ENCODE measurements around the gene STIP1.
"Not testable (repeated sequence)": the region's sequence is repeated elsewhere in the genome, so short reads cannot be mapped to it uniquely, and the experiment has no call there.

STIP1 gene

DNA sequence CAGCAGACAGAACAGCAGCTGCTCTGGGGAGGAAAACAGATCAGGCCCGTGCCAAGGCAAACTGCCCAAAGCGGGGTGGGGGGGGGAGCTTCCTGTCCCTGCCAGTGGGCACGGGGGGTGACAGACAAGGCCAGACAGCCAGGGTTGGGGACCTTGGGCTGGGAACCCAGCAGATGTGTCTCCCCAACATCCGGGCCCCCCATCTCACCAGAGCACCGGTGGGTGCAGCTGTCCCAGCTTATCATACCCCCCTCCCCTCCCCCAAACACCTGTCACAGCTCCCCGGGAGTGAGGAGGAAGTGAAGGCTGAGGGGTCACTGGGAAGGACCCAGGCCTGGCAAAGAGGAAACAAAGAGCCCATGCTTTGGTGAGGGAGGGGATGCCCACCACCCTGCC lies 59.4 kb downstream of the STIP1 start:
- Histone ChIP-seq H3K4me3 (IDR thresholded peaks at IDR 0.05; ENCODE audit: insufficient read depth, low read depth, low read length) (no peak overlapping the region), H3K27ac (peak overlapping the region; percentile 66), H3K9ac (peak overlapping the region; percentile 81), H2AFZ (ENCODE audit: low read depth) (no peak overlapping the region), H3K36me3 (ENCODE audit: insufficient read depth) (peaks cover 4% of the 10 kb centered on the region; the same call in 1 of the 2 replicates), H4K20me1 (ENCODE audit: insufficient read depth) (no peaks in the 10 kb centered on the region), H3K79me2 (ENCODE audit: insufficient read depth, low read depth) (peaks cover 31% of the 10 kb centered on the region), H3K27me3 (ENCODE audit: insufficient read depth, low read depth) (no peaks in the 10 kb centered on the region), H3K4me2 (peak overlapping the region; percentile 73), H3K4me1 (ENCODE audit: low read depth, poor library complexity, severe bottlenecking) (peaks cover 22% of the 10 kb centered on the region)
- TF ChIP-seq, protein P1, sequence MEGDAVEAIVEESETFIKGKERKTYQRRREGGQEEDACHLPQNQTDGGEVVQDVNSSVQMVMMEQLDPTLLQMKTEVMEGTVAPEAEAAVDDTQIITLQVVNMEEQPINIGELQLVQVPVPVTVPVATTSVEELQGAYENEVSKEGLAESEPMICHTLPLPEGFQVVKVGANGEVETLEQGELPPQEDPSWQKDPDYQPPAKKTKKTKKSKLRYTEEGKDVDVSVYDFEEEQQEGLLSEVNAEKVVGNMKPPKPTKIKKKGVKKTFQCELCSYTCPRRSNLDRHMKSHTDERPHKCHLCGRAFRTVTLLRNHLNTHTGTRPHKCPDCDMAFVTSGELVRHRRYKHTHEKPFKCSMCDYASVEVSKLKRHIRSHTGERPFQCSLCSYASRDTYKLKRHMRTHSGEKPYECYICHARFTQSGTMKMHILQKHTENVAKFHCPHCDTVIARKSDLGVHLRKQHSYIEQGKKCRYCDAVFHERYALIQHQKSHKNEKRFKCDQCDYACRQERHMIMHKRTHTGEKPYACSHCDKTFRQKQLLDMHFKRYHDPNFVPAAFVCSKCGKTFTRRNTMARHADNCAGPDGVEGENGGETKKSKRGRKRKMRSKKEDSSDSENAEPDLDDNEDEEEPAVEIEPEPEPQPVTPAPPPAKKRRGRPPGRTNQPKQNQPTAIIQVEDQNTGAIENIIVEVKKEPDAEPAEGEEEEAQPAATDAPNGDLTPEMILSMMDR (conservative IDR thresholded peaks at IDR 0.05; ENCODE audit: low read depth, low read length), result no peak

DNA sequence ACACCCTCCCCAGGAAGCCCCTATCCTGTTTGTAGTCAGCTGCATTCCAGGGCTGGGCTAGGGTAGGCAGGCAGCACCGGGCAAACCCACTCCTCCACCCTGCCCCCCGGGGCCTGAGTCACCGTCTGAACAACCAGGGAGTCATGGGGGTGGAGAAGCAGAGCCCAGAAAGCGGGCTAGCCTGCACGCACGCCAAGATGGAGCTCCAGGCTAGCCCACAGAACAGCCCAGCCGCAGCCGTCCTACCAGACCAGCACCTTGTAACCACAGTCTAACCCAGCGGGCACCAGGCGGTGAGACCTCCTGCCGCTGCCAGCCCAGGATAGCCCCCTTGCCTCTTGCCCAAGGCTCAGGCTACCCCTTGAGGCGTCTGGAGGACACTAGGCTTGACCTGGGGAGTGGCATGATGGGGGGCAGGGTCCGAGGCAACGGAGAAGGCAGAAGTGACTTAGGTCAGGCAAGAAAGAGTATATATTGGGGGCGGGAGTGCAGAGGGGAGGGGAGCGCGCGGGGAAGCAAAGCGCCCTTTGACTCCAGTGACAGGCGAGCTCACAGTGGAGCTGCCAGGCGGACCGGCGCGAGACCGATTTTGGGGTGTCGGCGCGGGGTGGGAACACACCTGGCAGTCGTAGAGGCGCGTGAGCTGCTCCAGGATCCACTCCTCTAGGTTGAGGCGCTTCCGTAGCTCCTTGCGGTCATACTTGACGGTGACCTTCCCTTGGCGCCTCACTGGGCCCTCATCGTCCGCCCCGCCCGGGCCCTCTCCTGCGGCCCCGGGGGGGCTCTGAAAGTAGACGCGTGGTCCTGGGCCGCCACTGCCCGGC lies 60.0 kb downstream of the STIP1 start:
- H3K27ac ChIP-seq, result peak overlapping the region; percentile 66
- no peaks in the 10 kb centered on the region for H4K20me1 ChIP-seq (ENCODE audit: insufficient read depth)
- peak overlapping the region; percentile 81 for H3K9ac ChIP-seq
- no peak overlapping the region for H3K4me3 ChIP-seq (IDR thresholded peaks at IDR 0.05; ENCODE audit: insufficient read depth, low read depth, low read length)
- H3K4me1 ChIP-seq (ENCODE audit: low read depth, poor library complexity, severe bottlenecking), result peaks cover 21% of the 10 kb centered on the region
- peaks cover 4% of the 10 kb centered on the region; the same call in 1 of the 2 replicates for H3K36me3 ChIP-seq (ENCODE audit: insufficient read depth)
- no peaks in the 10 kb centered on the region for H3K27me3 ChIP-seq (ENCODE audit: insufficient read depth, low read depth)
- peaks cover 31% of the 10 kb centered on the region for H3K79me2 ChIP-seq (ENCODE audit: insufficient read depth, low read depth)
- H3K4me2 ChIP-seq, result peak overlapping the region; percentile 73
- TF ChIP-seq, protein P1 (conservative IDR thresholded peaks at IDR 0.05; ENCODE audit: low read depth, low read length), result no peak
- H2AFZ ChIP-seq (ENCODE audit: low read depth), result no peak overlapping the region

DNA sequence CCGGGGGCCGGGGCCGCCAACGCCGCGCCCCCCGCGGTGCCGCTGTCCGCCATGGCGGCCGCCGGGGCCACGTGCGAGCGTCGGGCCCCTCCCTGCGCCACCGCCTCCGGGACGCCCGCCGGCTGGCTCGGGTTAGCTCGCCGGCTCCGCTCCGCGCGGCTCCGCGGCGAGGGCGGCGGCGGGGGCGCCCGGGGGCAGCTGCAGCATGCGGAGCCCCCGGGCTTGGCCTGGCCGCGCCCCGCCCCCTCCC lies 60.6 kb downstream of the STIP1 start:
- peak overlapping the region; percentile 81 for H3K9ac ChIP-seq
- H3K27ac ChIP-seq, result peak overlapping the region; percentile 66
- H3K27me3 ChIP-seq (ENCODE audit: insufficient read depth, low read depth); H3K4me2 ChIP-seq; H4K20me1 ChIP-seq (ENCODE audit: insufficient read depth); H3K4me3 ChIP-seq (IDR thresholded peaks at IDR 0.05; ENCODE audit: insufficient read depth, low read depth, low read length); H3K36me3 ChIP-seq (ENCODE audit: insufficient read depth); H2AFZ ChIP-seq (ENCODE audit: low read depth): not testable (repeated sequence)
- H3K79me2 ChIP-seq (ENCODE audit: insufficient read depth, low read depth), result peaks cover 31% of the 10 kb centered on the region
- peaks cover 21% of the 10 kb centered on the region for H3K4me1 ChIP-seq (ENCODE audit: low read depth, poor library complexity, severe bottlenecking)

DNA sequence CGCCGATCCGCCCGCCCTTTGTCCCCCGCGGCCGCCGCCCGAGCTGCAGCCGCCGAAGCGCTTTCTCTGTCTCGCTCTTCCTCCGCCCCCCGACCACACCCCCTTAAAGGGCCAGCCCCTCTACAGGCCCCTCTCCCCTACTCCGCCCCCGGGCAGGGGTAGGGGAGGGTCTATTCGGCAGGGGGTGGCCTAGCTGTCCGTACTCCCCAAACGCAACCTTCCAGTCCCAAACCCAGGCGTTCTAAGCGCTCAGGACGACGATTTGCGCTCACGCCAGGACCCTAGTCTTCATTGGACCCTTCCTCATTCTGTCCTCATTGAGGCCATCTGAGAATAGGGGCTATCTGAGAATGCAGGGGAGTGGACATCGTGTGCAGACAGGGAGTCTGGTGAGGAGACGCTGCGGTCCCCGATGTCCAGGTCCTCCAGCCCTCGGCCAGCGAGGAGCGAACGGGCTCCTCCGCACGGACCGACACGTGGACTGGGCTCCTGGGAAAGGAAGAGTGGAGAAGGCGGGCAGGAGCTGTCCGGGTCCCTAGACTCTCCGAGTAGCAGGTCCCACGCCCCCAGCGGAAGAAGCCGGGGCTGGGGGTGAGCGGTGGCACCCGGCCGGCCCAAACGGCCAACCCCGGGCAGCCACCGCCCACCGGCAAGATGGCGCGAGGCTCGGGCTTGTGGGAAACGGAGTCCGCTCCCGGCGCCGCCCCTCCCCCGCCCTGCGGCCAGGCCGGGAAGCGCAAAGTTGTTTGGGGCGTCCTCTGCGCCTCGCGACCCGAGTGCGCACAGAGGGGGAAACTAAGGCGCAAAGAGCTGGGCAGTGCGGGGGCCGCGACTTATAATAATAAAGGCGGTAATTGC lies 61.1 kb downstream of the STIP1 start, which contains the start of gene PPP1R14B:
Gene PPP1R14B (minus strand): TSS at position 73 of the 858 bp plus-strand sequence. CDS start 270 bp downstream, outside the sequence.
- H3K4me2 ChIP-seq, result peak within 1 kb of the TSS; percentile 100
- peaks cover 26% of the 10 kb centered on the region for H3K79me2 ChIP-seq (ENCODE audit: insufficient read depth, low read depth)
- H3K27ac ChIP-seq, result peak within 1 kb of the TSS; percentile 68
- no peaks in the 10 kb centered on the region for H4K20me1 ChIP-seq (ENCODE audit: insufficient read depth)
- no peak within 1 kb of the TSS for H3K4me3 ChIP-seq (IDR thresholded peaks at IDR 0.05; ENCODE audit: insufficient read depth, low read depth, low read length)
- peaks cover 21% of the 10 kb centered on the region for H3K4me1 ChIP-seq (ENCODE audit: low read depth, poor library complexity, severe bottlenecking)
- TF ChIP-seq, protein P1 (conservative IDR thresholded peaks at IDR 0.05; ENCODE audit: low read depth, low read length), result 0 out of 2 replicates have a peak, but pooled peaks have one; percentile 17
- no peaks in the 10 kb centered on the region for H3K27me3 ChIP-seq (ENCODE audit: insufficient read depth, low read depth)
- peak within 1 kb of the TSS; percentile 81 for H3K9ac ChIP-seq
- peak within 1 kb of the TSS; percentile 83 for H2AFZ ChIP-seq (ENCODE audit: low read depth)
- peaks cover 4% of the 10 kb centered on the region; the same call in 1 of the 2 replicates for H3K36me3 ChIP-seq (ENCODE audit: insufficient read depth)
